ENCODE data around the gene FYCO1.

- TF ChIP-seq CTCF (IDR thresholded peaks at IDR 0.05) (no peak), ZFX (IDR thresholded peaks at IDR 0.05; ENCODE audit: borderline replicate concordance) (no peak)
Measured at GRCh38 chr3:45905755-45906154, 89.9 kb downstream of the FYCO1 start.

Measured in 22Rv1 (cell line).